HepG2 (cell line): Measurements from ENCODE around the gene TPRG1L. TPM values are rescaled to one million over a fixed set of nuclear protein-coding genes. Genes with fewer than 3 reads are reported as not detected.
A peak's percentile ranks its signal among the peaks of the same experiment; 100 is the strongest.

Experiments
- ATAC-seq: fragments of 200-7000 bp; cut with Tn5 transposase; 3 replicates; pipeline ENCODE4 v1.9.1; 2020; ENCODE audit warnings: mild to moderate bottlenecking, moderate library complexity
- BruUV-seq: library from RNA; stranded (reverse); fragments of 400-500 nt; replicated peaks from 2 replicates; lab custom pipeline; 2021; lab: Mats Ljungman, UMichigan
- CTCF ChIA-PET: fragments of 300-600 bp; formaldehyde crosslinking; extraction: SDS; loops from one replicate; lab custom pipeline; 2021; ENCODE audit warnings: low total read pairs, inconsistent platforms, low intra/inter-chr PET ratio; lab: Yijun Ruan, JAX
- POLR2A ChIA-PET: fragments of 350-600 bp; sonication (Branson Sonifier 250); formaldehyde crosslinking; loops from one replicate; lab custom pipeline; 2020; ENCODE audit warnings: antibody characterized with exemption, inconsistent platforms; lab: Yijun Ruan, JAX
- DNase-seq: peaks from one replicate; pipeline ENCODE4 v3.0.0-alpha.2; 2015; ENCODE audit warnings: low spot score
- FAIRE-seq: peaks from 3 replicates; lab custom pipeline; 2011; peaks lifted over from hg19 to GRCh38; lab: Jason Lieb, UNC
- H2AFZ ChIP-seq: one replicate; pipeline ENCODE4 v1.6.1; 2011; ENCODE audit warnings: low read length, inconsistent platforms
- H3K27ac ChIP-seq: fragments of 300-600 bp; 3 replicates; pipeline ENCODE4 v1.8.0; 2011; ENCODE audit warnings: mixed run types, mild to moderate bottlenecking, mixed read lengths, low read length, inconsistent platforms; ENCODE audit not compliant: insufficient read depth; ENCODE audit errors: extremely low read length
- H3K27me3 ChIP-seq, 2 experiments: fragments of 200-600 bp in 1 of 2; 2 replicates in 1 of 2; 3 replicates in 1 of 2; pipeline versions ENCODE4 v1.6.0 to v1.8.0; 2011; ENCODE audit warnings: low read length in 2 of 2, mild to moderate bottlenecking in 2 of 2, moderate library complexity in 2 of 2, inconsistent platforms in 1 of 2; ENCODE audit not compliant: insufficient read depth in 2 of 2, control insufficient read depth in 1 of 2
- H3K36me3 ChIP-seq, 2 experiments: fragments of 200-600 bp in 1 of 2; replicated peaks in 1 of 2; 2 replicates in 1 of 2; 3 replicates in 1 of 2; pipeline versions ENCODE4 v1.5.1 to v1.8.0; 2011; ENCODE audit warnings: low read length in 2 of 2, inconsistent platforms in 1 of 2; ENCODE audit not compliant: insufficient read depth in 2 of 2, control insufficient read depth in 1 of 2
- H3K4me1 ChIP-seq: 2 replicates; pipeline ENCODE4 v1.5.1; 2012; ENCODE audit warnings: low read length, inconsistent platforms; ENCODE audit not compliant: insufficient read depth
- H3K4me2 ChIP-seq: 2 replicates; pipeline ENCODE4 v1.6.0; 2011; ENCODE audit warnings: low read depth, low read length, inconsistent platforms
- H3K4me3 ChIP-seq, 3 experiments: fragments of 200-600 bp in 1 of 3; sonication (generic), shearing (Covaris generic) in 1 of 3; replicated peaks in 1 of 3; 2 replicates each; pipeline ENCODE4 v1.5.1; 2011 to 2016; ENCODE audit warnings: low read length in 3 of 3, inconsistent platforms in 2 of 3, low read depth in 2 of 3, mild to moderate bottlenecking in 2 of 3, control low read depth in 1 of 3, mixed read lengths in 1 of 3; ENCODE audit not compliant: insufficient read depth in 1 of 3
- H3K79me2 ChIP-seq: one replicate; pipeline ENCODE4 v1.6.1; 2011; ENCODE audit warnings: low read length, inconsistent platforms; ENCODE audit not compliant: insufficient read depth
- H3K9ac ChIP-seq: 2 replicates; pipeline ENCODE4 v1.6.0; 2011; ENCODE audit warnings: mild to moderate bottlenecking, low read depth, low read length, inconsistent platforms; ENCODE audit not compliant: insufficient read depth
- H3K9me3 ChIP-seq: 2 replicates; pipeline ENCODE4 v1.5.1; 2012; ENCODE audit warnings: mild to moderate bottlenecking, low read length
- H4K20me1 ChIP-seq: 2 replicates; pipeline ENCODE4 v1.6.0; 2011; ENCODE audit warnings: inconsistent platforms, mild to moderate bottlenecking, low read length, moderate library complexity; ENCODE audit not compliant: insufficient read depth
- ATM ChIP-seq: fragments of 450-650 bp; IDR thresholded peaks from 2 replicates; pipeline ENCODE4 v1.7.1; 2017; ENCODE audit warnings: mild to moderate bottlenecking, borderline replicate concordance
- CAMTA2 ChIP-seq: sonication (generic); formaldehyde crosslinking; IDR thresholded peaks from 2 replicates; pipeline ENCODE4 v1.4.0; 2020; ENCODE audit warnings: mild to moderate bottlenecking, missing genetic modification reagents, borderline replicate concordance
- GATAD1 ChIP-seq: IDR thresholded peaks from 2 replicates; pipeline ENCODE4 v1.6.1; 2016; ENCODE audit warnings: missing genetic modification reagents, missing compliant biosample characterization
- KLF15 ChIP-seq: sonication (generic); formaldehyde crosslinking; IDR thresholded peaks from 2 replicates; pipeline ENCODE4 v1.8.1; 2023; ENCODE audit warnings: borderline replicate concordance, mild to moderate bottlenecking, inconsistent platforms, missing genetic modification reagents, mixed read lengths
- MATR3 ChIP-seq: sonication (generic); formaldehyde crosslinking; IDR thresholded peaks from 2 replicates; pipeline ENCODE4 v1.4.0; 2020; ENCODE audit warnings: missing genetic modification reagents
- NCOR1 ChIP-seq: fragments of 200-600 bp; sonication (generic); IDR thresholded peaks from 2 replicates; pipeline ENCODE4 v1.7.0; 2017; ENCODE audit warnings: antibody characterized with exemption, low read length, borderline replicate concordance
- SPEN ChIP-seq: sonication (generic); formaldehyde crosslinking; IDR thresholded peaks from 2 replicates; pipeline ENCODE4 v1.5.1; 2020; ENCODE audit warnings: low read depth, mild to moderate bottlenecking, missing genetic modification reagents
- ZFP36L2 ChIP-seq: sonication (generic); formaldehyde crosslinking; IDR thresholded peaks from 2 replicates; pipeline ENCODE4 v1.4.0; 2020; ENCODE audit warnings: missing genetic modification reagents
- ZNF768 ChIP-seq: sonication (generic); formaldehyde crosslinking; IDR thresholded peaks from 2 replicates; pipeline ENCODE4 v1.4.0; 2020; ENCODE audit warnings: missing genetic modification reagents
- WGBS: methylation state at CpG from one replicate; pipeline ENCODE4 v1.1.6; 2017; ENCODE audit warnings: low lambda C conversion rate; 5-methylcytosine and 5-hydroxymethylcytosine counted together
- in situ Hi-C: cut with HindIII; loops from 2 replicates; pipeline ENCODE4 v1.10.0; 2017; ENCODE audit warnings: low pct_unique_long_range_greater_than_20kb; ENCODE audit not compliant: extremely low pct_ligation_motif_present
- intact Hi-C: fragments of 100-400 bp; cut with micrococcal nuclease; formaldehyde crosslinking; loops from one replicate; pipeline ENCODE4 v1.10.0; 2022; ENCODE audit not compliant: unreplicated experiment
- polyA plus RNA-seq, 8 experiments: library from polyadenylated mRNA; depleted of rRNA in 3 of 8; stranded (reverse) in 7 of 8; unstranded in 1 of 8; fragments of >200 nt; fragmentation: Illumina TruSeq in 4 of 8; extraction: Trizol in 4 of 8; gene quantifications; 2 replicates each; pipeline versions ENCODE4 v1.2.1 to v1.2.3, GENCODE V29; 2011 to 2016; ENCODE audit warnings: low read depth in 4 of 8, missing spikeins in 1 of 8, mixed read lengths in 1 of 8; ENCODE audit not compliant: insufficient read depth in 1 of 8
- total RNA-seq, 5 experiments: library from RNA; depleted of rRNA; stranded (reverse); fragments of >200 nt; fragmentation: Illumina TruSeq; extraction: Trizol; gene quantifications; 2 replicates each; pipeline ENCODE4 v1.2.3, GENCODE V29; 2016; ENCODE audit warnings: low read depth in 1 of 5
- TF ChIP-seq, protein P1 (sequence below): sonication (generic); formaldehyde crosslinking; IDR thresholded peaks from 2 replicates; pipeline ENCODE4 v1.4.0; 2020; ENCODE audit warnings: missing genetic modification reagents
- TF ChIP-seq, protein P2 (sequence below): sonication (generic); formaldehyde crosslinking; IDR thresholded peaks from 2 replicates; pipeline ENCODE4 v1.5.1; 2020; ENCODE audit warnings: missing genetic modification reagents, mild to moderate bottlenecking, borderline replicate concordance
- TF ChIP-seq, protein P3 (sequence below): sonication (generic); formaldehyde crosslinking; IDR thresholded peaks from 2 replicates; pipeline ENCODE4 v1.9.0; 2021; ENCODE audit warnings: mild to moderate bottlenecking, missing genetic modification reagents

The TPRG1L gene
- total and polyA plus RNA-seq, 2 of the 13 experiments (the other 11 are each of a cell fraction or from before 2014, with no cell fraction given) = 21.3 to 37.4 TPM

GRCh38 chr1:3668585-3669300 is 43.9 kb downstream of the TPRG1L start:
- DNase-seq = peak; percentile 82
- H4K20me1 ChIP-seq = peaks cover 3% of the 10 kb centered on the region; the same call in 1 of the 2 replicates
- no peaks in the 10 kb centered on the region for H3K79me2 ChIP-seq
- 9% methylated on average over 5 of the region's 30 CpGs for WGBS
- no peaks in the 10 kb centered on the region for H3K9me3 ChIP-seq
- H3K4me2 ChIP-seq = peak overlapping the region; percentile 65
- POLR2A ChIA-PET = interaction anchor here (1.0 kb wide), 1 partner anchor 16 kb away, joined by 3 read pairs; the partner anchor contains the start of gene TP73
- ATAC-seq = peak; percentile 93
- intact Hi-C loops = no loop called here
- no peak overlapping the region for H2AFZ ChIP-seq
- no peaks in the 10 kb centered on the region; a peak in 1 of 5 replicates for H3K27me3 ChIP-seq
- H3K27ac ChIP-seq = no peak overlapping the region
- peaks cover 38% of the 10 kb centered on the region for H3K4me1 ChIP-seq
- CTCF ChIA-PET = no interaction called here
- in situ Hi-C loops = no loop called here
- H3K9ac ChIP-seq = no peak overlapping the region; the same call in 1 of the 2 replicates
- BruUV-seq = no TSS peak
- H3K36me3 ChIP-seq = no peaks in the 10 kb centered on the region
- peak; percentile 72 for FAIRE-seq
- peak overlapping the region in 2 of 3 experiments; percentile 15 to 53; a peak in 1 of 6 replicates for H3K4me3 ChIP-seq
- TF ChIP-seq, protein P1, sequence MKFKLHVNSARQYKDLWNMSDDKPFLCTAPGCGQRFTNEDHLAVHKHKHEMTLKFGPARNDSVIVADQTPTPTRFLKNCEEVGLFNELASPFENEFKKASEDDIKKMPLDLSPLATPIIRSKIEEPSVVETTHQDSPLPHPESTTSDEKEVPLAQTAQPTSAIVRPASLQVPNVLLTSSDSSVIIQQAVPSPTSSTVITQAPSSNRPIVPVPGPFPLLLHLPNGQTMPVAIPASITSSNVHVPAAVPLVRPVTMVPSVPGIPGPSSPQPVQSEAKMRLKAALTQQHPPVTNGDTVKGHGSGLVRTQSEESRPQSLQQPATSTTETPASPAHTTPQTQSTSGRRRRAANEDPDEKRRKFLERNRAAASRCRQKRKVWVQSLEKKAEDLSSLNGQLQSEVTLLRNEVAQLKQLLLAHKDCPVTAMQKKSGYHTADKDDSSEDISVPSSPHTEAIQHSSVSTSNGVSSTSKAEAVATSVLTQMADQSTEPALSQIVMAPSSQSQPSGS = 0 out of 2 replicates have a peak, but pooled peaks have one; percentile 64
- no peak for TF ChIP-seq NCOR1
- TF ChIP-seq MATR3 (CRISPR knock-in tag) = no peak
- 0 out of 2 replicates have a peak, but pooled peaks have one; percentile 52 for TF ChIP-seq ZFP36L2
- peak; percentile 49; the same call in 1 of the 2 replicates for TF ChIP-seq ZNF768
- TF ChIP-seq KLF15 = no peak
- TF ChIP-seq, protein P2, sequence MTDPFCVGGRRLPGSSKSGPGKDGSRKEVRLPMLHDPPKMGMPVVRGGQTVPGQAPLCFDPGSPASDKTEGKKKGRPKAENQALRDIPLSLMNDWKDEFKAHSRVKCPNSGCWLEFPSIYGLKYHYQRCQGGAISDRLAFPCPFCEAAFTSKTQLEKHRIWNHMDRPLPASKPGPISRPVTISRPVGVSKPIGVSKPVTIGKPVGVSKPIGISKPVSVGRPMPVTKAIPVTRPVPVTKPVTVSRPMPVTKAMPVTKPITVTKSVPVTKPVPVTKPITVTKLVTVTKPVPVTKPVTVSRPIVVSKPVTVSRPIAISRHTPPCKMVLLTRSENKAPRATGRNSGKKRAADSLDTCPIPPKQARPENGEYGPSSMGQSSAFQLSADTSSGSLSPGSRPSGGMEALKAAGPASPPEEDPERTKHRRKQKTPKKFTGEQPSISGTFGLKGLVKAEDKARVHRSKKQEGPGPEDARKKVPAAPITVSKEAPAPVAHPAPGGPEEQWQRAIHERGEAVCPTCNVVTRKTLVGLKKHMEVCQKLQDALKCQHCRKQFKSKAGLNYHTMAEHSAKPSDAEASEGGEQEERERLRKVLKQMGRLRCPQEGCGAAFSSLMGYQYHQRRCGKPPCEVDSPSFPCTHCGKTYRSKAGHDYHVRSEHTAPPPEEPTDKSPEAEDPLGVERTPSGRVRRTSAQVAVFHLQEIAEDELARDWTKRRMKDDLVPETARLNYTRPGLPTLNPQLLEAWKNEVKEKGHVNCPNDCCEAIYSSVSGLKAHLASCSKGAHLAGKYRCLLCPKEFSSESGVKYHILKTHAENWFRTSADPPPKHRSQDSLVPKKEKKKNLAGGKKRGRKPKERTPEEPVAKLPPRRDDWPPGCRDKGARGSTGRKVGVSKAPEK (CRISPR knock-in tag) = no peak
- TF ChIP-seq, protein P3, sequence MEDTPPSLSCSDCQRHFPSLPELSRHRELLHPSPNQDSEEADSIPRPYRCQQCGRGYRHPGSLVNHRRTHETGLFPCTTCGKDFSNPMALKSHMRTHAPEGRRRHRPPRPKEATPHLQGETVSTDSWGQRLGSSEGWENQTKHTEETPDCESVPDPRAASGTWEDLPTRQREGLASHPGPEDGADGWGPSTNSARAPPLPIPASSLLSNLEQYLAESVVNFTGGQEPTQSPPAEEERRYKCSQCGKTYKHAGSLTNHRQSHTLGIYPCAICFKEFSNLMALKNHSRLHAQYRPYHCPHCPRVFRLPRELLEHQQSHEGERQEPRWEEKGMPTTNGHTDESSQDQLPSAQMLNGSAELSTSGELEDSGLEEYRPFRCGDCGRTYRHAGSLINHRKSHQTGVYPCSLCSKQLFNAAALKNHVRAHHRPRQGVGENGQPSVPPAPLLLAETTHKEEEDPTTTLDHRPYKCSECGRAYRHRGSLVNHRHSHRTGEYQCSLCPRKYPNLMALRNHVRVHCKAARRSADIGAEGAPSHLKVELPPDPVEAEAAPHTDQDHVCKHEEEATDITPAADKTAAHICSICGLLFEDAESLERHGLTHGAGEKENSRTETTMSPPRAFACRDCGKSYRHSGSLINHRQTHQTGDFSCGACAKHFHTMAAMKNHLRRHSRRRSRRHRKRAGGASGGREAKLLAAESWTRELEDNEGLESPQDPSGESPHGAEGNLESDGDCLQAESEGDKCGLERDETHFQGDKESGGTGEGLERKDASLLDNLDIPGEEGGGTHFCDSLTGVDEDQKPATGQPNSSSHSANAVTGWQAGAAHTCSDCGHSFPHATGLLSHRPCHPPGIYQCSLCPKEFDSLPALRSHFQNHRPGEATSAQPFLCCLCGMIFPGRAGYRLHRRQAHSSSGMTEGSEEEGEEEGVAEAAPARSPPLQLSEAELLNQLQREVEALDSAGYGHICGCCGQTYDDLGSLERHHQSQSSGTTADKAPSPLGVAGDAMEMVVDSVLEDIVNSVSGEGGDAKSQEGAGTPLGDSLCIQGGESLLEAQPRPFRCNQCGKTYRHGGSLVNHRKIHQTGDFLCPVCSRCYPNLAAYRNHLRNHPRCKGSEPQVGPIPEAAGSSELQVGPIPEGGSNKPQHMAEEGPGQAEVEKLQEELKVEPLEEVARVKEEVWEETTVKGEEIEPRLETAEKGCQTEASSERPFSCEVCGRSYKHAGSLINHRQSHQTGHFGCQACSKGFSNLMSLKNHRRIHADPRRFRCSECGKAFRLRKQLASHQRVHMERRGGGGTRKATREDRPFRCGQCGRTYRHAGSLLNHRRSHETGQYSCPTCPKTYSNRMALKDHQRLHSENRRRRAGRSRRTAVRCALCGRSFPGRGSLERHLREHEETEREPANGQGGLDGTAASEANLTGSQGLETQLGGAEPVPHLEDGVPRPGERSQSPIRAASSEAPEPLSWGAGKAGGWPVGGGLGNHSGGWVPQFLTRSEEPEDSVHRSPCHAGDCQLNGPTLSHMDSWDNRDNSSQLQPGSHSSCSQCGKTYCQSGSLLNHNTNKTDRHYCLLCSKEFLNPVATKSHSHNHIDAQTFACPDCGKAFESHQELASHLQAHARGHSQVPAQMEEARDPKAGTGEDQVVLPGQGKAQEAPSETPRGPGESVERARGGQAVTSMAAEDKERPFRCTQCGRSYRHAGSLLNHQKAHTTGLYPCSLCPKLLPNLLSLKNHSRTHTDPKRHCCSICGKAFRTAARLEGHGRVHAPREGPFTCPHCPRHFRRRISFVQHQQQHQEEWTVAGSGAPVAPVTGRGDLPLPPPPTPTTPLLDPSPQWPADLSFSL (CRISPR knock-in tag) = no peak
- TF ChIP-seq ATM = no peak
- no peak for TF ChIP-seq CAMTA2 (CRISPR knock-in tag)
- peak; percentile 77; the same call in 1 of the 2 replicates for TF ChIP-seq SPEN
- TF ChIP-seq GATAD1 (CRISPR knock-in tag) = peak; percentile 61
